Ectodermal cell (in vitro differentiated cells): ENCODE measurements around the gene BPIFB2.

Experiments
- H3K27ac ChIP-seq: 2 replicates; pipeline ENCODE4 v1.7.0; 2013; ENCODE audit warnings: mild to moderate bottlenecking, low read depth, low read length; ENCODE audit not compliant: insufficient read depth, poor library complexity, severe bottlenecking
- H3K27me3 ChIP-seq: 2 replicates; pipeline ENCODE4 v1.7.0; 2013; ENCODE audit warnings: mild to moderate bottlenecking, low read length; ENCODE audit not compliant: insufficient read depth, control insufficient read depth, poor library complexity, severe bottlenecking
- H3K36me3 ChIP-seq: one replicate; pipeline ENCODE4 v1.7.0; 2013; ENCODE audit warnings: low read length; ENCODE audit not compliant: control insufficient read depth, insufficient read depth
- H3K4me1 ChIP-seq: one replicate; pipeline ENCODE4 v1.7.0; 2013; ENCODE audit warnings: low read length; ENCODE audit not compliant: control insufficient read depth, insufficient read depth
- H3K4me3 ChIP-seq: 2 replicates; pipeline ENCODE4 v1.7.0; 2013; ENCODE audit warnings: low read depth, low read length, control low read depth; ENCODE audit not compliant: insufficient read depth
- H3K9me3 ChIP-seq: 2 replicates; pipeline ENCODE4 v1.7.0; 2013; ENCODE audit warnings: mild to moderate bottlenecking, low read length, moderate library complexity; ENCODE audit not compliant: control insufficient read depth
- WGBS, 2 experiments: methylation state at CpG; one replicate each; pipeline ENCODE4 v1.1.7; 2013; ENCODE audit warnings: missing lambda C conversion rate in 2 of 2; 5-methylcytosine and 5-hydroxymethylcytosine counted together

BPIFB2 gene

DNA sequence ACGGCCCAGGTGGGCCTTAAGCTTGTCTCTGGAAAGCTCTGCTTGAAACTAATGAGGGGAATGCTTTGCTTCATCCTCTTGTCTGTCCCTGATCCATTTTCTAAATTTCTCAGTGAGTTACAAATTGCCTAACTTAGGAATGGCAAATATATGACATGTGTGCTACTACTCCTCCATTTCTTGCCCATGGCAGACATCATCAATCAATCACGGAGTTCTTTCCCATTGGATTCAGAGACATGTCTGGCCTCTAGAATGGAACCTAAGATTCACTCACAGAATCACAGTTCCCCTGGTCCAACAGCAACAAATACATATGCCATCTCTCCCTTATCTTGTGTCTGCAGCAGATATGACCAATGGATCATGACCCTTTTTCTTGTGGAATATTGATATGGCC is 65.3 kb downstream of the BPIFB2 start:
- Histone ChIP-seq H3K4me3 (no peak overlapping the region), H3K9me3 (no peaks in the 10 kb centered on the region), H3K36me3 (no peaks in the 10 kb centered on the region), H3K27me3 (no peaks in the 10 kb centered on the region), H3K27ac (no peak overlapping the region), H3K4me1 (no peaks in the 10 kb centered on the region)
- 86 to 97% methylated on average over 2 of the region's 2 CpGs for WGBS, 2 experiments
